K562 (cell line): ENCODE measurements around the gene ACOT7. TPM values are rescaled to one million over a fixed set of nuclear protein-coding genes. Genes with fewer than 3 reads are reported as not detected.
A peak's percentile ranks its signal among the peaks of the same experiment; 100 is the strongest.

Source experiments
- FOXA1 ChIP-seq: fragments of 450-650 bp; IDR thresholded peaks from 2 replicates; pipeline ENCODE4 v1.6.1; 2016; ENCODE audit warnings: mild to moderate bottlenecking, borderline replicate concordance
- MAZ ChIP-seq, 2 experiments: fragments of 450-650 bp in 1 of 2; sonication (generic) in 1 of 2; formaldehyde crosslinking; IDR thresholded peaks in 1 of 2; conservative IDR thresholded peaks in 1 of 2; 2 replicates each; pipeline versions ENCODE4 v1.4.0 to v1.5.0; 2020; ENCODE audit warnings: mild to moderate bottlenecking in 1 of 2, missing genetic modification reagents in 1 of 2
- PTBP1 ChIP-seq: fragments of 200-400 bp; formaldehyde crosslinking; IDR thresholded peaks from 2 replicates; pipeline ENCODE4 v1.6.1; 2017; ENCODE audit warnings: low read depth, low read length
- RBM25 ChIP-seq: fragments of 200-400 bp; formaldehyde crosslinking; IDR thresholded peaks from 2 replicates; pipeline ENCODE4 v1.6.1; 2018; ENCODE audit warnings: low read length, low read depth, moderate library complexity; ENCODE audit not compliant: severe bottlenecking
- polyA plus RNA-seq, 8 experiments: library from polyadenylated mRNA; depleted of rRNA in 4 of 8; stranded (reverse) in 5 of 8; unstranded in 3 of 8; fragments of >200 nt; fragmentation: Nextera tagmentation in 2 of 8; fragmentation: Illumina TruSeq in 1 of 8; extraction: Ambion mirVana in 2 of 8; extraction: Trizol in 1 of 8; gene quantifications; 2 replicates each; pipeline versions ENCODE4 v1.2.1 to v1.2.3, GENCODE V29; 2011 to 2014; ENCODE audit warnings: inconsistent platforms in 1 of 8, missing spikeins in 1 of 8
- total RNA-seq, 7 experiments: library from RNA; depleted of rRNA in 6 of 7; stranded (reverse); fragments of >200 nt in 6 of 7; fragmentation: Illumina TruSeq in 2 of 7; extraction: Trizol in 2 of 7; gene quantifications; 2 replicates each; pipeline versions ENCODE4 v1.2.1 to v1.2.3, GENCODE V29; 2011 to 2021; ENCODE audit warnings: low replicate concordance in 1 of 7
- TF ChIP-seq, protein P1 (sequence below): fragments of 450-650 bp; IDR thresholded peaks from 2 replicates; pipeline ENCODE4 v1.6.1; 2016; ENCODE audit warnings: low read depth
- TF ChIP-seq, protein P2 (sequence below): sonication (generic); formaldehyde crosslinking; IDR thresholded peaks from 2 replicates; pipeline ENCODE4 v1.8.0; 2022; ENCODE audit warnings: mild to moderate bottlenecking, missing genetic modification reagents
- TF ChIP-seq, protein P3 (sequence below), 2 experiments: fragments of 450-650 bp; conservative IDR thresholded peaks; 2 replicates each; pipeline ENCODE4 v1.6.1; 2017; ENCODE audit warnings: mild to moderate bottlenecking in 2 of 2, moderate library complexity in 2 of 2
- TF ChIP-seq, protein P4 (sequence below): sonication (generic); formaldehyde crosslinking; IDR thresholded peaks from 2 replicates; pipeline ENCODE4 v1.8.0; 2022; ENCODE audit warnings: missing genetic modification reagents, mild to moderate bottlenecking, moderate library complexity, borderline replicate concordance

The ACOT7 gene
- total and polyA plus RNA-seq, 9 of the 15 experiments (the other 6 are each of a cell fraction or from before 2014, with no cell fraction given), result 7.0 to 92.6 (median 37.2) TPM

DNA sequence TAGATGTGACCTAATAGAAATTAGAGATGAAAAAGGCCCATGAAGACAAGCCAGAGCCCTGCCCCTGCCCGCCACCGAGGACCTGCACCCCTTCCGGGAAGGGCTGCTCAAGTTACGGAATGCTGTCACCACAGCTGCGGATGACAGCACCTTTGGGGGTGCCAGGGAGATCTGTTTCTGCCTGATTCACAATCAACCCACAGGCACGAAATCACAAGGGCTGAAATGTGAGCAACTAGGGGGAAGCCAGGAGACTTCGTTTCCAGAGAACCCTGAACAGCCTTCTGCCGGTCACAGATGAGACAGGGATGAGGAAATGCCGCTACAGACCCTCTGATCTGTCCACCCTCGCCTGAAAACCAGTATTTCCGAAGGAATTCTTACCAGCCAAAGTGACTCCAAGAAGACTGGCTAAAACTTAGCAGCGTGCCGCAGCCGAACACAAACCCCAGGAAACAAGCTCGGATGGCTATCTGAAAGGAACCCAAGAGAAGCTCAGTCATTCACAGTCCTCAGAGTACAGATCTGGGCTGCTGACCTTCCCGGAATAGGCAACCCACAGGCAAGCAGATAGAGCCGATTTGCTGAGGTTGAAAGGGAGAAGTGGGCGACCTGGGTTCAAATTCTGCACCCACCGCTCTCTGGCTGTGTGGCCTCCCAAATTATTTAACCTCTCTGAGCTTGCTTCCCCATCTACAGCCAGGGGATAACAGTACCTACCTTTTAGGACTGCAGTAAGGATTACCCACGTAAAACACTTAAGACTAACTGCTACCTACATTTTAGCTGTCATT lies 158.9 kb downstream of the ACOT7 start (continued):
- TF ChIP-seq, protein P1, sequence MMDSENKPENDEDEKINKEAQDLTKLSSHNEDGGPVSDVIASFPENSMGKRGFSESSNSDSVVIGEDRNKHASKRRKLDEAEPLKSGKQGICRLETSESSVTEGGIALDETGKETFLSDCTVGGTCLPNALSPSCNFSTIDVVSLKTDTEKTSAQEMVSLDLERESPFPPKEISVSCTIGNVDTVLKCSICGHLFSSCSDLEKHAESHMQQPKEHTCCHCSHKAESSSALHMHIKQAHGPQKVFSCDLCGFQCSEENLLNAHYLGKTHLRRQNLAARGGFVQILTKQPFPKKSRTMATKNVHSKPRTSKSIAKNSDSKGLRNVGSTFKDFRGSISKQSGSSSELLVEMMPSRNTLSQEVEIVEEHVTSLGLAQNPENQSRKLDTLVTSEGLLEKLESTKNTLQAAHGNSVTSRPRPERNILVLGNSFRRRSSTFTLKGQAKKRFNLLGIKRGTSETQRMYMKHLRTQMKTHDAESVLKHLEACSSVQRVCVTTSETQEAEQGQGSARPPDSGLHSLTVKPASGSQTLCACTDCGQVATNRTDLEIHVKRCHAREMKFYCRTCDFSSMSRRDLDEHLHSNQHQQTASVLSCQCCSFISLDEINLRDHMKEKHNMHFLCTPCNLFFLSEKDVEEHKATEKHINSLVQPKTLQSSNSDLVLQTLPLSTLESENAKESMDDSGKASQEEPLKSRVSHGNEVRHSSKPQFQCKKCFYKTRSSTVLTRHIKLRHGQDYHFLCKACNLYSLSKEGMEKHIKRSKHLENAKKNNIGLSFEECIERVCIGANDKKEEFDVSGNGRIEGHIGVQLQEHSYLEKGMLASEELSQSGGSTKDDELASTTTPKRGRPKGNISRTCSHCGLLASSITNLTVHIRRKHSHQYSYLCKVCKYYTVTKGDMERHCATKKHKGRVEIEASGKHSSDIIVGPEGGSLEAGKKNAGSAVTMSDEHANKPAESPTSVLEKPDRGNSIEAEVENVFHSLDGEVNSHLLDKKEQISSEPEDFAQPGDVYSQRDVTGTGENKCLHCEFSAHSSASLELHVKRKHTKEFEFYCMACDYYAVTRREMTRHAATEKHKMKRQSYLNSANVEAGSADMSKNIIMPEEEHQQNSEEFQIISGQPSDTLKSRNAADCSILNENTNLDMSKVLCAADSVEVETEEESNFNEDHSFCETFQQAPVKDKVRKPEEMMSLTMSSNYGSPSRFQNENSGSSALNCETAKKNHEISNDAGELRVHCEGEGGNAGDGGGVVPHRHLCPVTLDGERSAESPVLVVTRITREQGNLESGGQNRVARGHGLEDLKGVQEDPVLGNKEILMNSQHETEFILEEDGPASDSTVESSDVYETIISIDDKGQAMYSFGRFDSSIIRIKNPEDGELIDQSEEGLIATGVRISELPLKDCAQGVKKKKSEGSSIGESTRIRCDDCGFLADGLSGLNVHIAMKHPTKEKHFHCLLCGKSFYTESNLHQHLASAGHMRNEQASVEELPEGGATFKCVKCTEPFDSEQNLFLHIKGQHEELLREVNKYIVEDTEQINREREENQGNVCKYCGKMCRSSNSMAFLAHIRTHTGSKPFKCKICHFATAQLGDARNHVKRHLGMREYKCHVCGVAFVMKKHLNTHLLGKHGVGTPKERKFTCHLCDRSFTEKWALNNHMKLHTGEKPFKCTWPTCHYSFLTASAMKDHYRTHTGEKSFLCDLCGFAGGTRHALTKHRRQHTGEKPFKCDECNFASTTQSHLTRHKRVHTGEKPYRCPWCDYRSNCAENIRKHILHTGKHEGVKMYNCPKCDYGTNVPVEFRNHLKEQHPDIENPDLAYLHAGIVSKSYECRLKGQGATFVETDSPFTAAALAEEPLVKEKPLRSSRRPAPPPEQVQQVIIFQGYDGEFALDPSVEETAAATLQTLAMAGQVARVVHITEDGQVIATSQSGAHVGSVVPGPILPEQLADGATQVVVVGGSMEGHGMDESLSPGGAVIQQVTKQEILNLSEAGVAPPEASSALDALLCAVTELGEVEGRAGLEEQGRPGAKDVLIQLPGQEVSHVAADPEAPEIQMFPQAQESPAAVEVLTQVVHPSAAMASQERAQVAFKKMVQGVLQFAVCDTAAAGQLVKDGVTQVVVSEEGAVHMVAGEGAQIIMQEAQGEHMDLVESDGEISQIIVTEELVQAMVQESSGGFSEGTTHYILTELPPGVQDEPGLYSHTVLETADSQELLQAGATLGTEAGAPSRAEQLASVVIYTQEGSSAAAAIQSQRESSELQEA, result no peak
- TF ChIP-seq, protein P2, sequence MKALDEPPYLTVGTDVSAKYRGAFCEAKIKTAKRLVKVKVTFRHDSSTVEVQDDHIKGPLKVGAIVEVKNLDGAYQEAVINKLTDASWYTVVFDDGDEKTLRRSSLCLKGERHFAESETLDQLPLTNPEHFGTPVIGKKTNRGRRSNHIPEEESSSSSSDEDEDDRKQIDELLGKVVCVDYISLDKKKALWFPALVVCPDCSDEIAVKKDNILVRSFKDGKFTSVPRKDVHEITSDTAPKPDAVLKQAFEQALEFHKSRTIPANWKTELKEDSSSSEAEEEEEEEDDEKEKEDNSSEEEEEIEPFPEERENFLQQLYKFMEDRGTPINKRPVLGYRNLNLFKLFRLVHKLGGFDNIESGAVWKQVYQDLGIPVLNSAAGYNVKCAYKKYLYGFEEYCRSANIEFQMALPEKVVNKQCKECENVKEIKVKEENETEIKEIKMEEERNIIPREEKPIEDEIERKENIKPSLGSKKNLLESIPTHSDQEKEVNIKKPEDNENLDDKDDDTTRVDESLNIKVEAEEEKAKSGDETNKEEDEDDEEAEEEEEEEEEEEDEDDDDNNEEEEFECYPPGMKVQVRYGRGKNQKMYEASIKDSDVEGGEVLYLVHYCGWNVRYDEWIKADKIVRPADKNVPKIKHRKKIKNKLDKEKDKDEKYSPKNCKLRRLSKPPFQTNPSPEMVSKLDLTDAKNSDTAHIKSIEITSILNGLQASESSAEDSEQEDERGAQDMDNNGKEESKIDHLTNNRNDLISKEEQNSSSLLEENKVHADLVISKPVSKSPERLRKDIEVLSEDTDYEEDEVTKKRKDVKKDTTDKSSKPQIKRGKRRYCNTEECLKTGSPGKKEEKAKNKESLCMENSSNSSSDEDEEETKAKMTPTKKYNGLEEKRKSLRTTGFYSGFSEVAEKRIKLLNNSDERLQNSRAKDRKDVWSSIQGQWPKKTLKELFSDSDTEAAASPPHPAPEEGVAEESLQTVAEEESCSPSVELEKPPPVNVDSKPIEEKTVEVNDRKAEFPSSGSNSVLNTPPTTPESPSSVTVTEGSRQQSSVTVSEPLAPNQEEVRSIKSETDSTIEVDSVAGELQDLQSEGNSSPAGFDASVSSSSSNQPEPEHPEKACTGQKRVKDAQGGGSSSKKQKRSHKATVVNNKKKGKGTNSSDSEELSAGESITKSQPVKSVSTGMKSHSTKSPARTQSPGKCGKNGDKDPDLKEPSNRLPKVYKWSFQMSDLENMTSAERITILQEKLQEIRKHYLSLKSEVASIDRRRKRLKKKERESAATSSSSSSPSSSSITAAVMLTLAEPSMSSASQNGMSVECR (CRISPR knock-in tag), result peak; percentile 22; the same call in 1 of the 2 replicates
- TF ChIP-seq, protein P3, sequence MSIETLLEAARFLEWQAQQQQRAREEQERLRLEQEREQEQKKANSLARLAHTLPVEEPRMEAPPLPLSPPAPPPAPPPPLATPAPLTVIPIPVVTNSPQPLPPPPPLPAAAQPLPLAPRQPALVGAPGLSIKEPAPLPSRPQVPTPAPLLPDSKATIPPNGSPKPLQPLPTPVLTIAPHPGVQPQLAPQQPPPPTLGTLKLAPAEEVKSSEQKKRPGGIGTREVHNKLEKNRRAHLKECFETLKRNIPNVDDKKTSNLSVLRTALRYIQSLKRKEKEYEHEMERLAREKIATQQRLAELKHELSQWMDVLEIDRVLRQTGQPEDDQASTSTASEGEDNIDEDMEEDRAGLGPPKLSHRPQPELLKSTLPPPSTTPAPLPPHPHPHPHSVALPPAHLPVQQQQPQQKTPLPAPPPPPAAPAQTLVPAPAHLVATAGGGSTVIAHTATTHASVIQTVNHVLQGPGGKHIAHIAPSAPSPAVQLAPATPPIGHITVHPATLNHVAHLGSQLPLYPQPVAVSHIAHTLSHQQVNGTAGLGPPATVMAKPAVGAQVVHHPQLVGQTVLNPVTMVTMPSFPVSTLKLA (conservative IDR thresholded peaks at IDR 0.05), result peak in 1 of 2 experiments; percentile 21; a peak in 1 of 4 replicates
- TF ChIP-seq MAZ (CRISPR knock-in tag; conservative IDR thresholded peaks at IDR 0.05 in 1 of 2, IDR thresholded peaks at IDR 0.05 in 1 of 2), result 0 out of 4 replicates have a peak, but pooled peaks of 1 of the 2 experiments have one; percentile 13
- TF ChIP-seq RBM25, result peak; percentile 91
- TF ChIP-seq FOXA1, result no peak
- TF ChIP-seq PTBP1, result 0 out of 2 replicates have a peak, but pooled peaks have one; percentile 26
- TF ChIP-seq, protein P4, sequence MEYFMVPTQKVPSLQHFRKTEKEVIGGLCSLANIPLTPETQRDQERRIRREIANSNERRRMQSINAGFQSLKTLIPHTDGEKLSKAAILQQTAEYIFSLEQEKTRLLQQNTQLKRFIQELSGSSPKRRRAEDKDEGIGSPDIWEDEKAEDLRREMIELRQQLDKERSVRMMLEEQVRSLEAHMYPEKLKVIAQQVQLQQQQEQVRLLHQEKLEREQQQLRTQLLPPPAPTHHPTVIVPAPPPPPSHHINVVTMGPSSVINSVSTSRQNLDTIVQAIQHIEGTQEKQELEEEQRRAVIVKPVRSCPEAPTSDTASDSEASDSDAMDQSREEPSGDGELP, result peak; percentile 27; the same call in 1 of the 2 replicates
